Lower lobe of right lung (tissue), 2 donors: ENCODE measurements around the gene VPS37C. TPM values are rescaled to one million over a fixed set of nuclear protein-coding genes. Genes with fewer than 3 reads are reported as not detected.

Experiments used
- ATAC-seq, 2 donors: fragments of 200-7000 bp; cut with Tn5 transposase; one replicate each; pipeline ENCODE4 v1.9.1; 2020 to 2022; ENCODE audit warnings: mild to moderate bottlenecking in 2 of 2, moderate library complexity in 2 of 2
- DNase-seq: peaks from one replicate; pipeline ENCODE4 v3.0.0-alpha.2; 2020
- H3K27ac ChIP-seq: fragments of 200-600 bp; one replicate; pipeline ENCODE4 v1.8.0; 2022
- H3K27me3 ChIP-seq: fragments of 200-600 bp; one replicate; pipeline ENCODE4 v1.8.0; 2022; ENCODE audit warnings: low read depth
- H3K36me3 ChIP-seq: fragments of 200-600 bp; one replicate; pipeline ENCODE4 v1.8.0; 2022; ENCODE audit warnings: mild to moderate bottlenecking
- H3K4me1 ChIP-seq: fragments of 200-600 bp; one replicate; pipeline ENCODE4 v1.8.0; 2022
- H3K4me3 ChIP-seq: fragments of 200-600 bp; one replicate; pipeline ENCODE4 v1.8.0; 2022; ENCODE audit warnings: mild to moderate bottlenecking
- H3K9me3 ChIP-seq: fragments of 200-600 bp; one replicate; pipeline ENCODE4 v1.8.0; 2022
- intact Hi-C: fragments of 100-400 bp; cut with DNase I; formaldehyde crosslinking; loops from one replicate; pipeline ENCODE4 v1.11.0; 2022
- total RNA-seq: library from RNA; stranded (reverse); fragmentation: NEBNext Ultra II Directional; extraction: Animal tissue kit (Norgen Biotek cat#: 25700); gene quantifications from one replicate; pipeline ENCODE4 v1.2.1, GENCODE V29; 2021
- TF ChIP-seq, protein P1 (sequence below): fragments of 200-600 bp; IDR thresholded peaks from one replicate; pipeline ENCODE4 v1.8.0; 2022; ENCODE audit warnings: antibody characterized with exemption, mild to moderate bottlenecking
- donor health status: DM: no; HTN: yes; CAD: no; lungs with severe emphysema.

VPS37C gene
- total RNA-seq, 1 donor from 2014 or later: 39.7 TPM

GRCh38 chr11:61111786-61112517, 49.3 kb downstream of the VPS37C start:
- Histone ChIP-seq H3K4me1 (no peaks in the 10 kb centered on the region), H3K9me3 (no peaks in the 10 kb centered on the region), H3K27ac (peak overlapping the region; percentile 46), H3K36me3 (no peaks in the 10 kb centered on the region), H3K4me3 (no peak overlapping the region), H3K27me3 (no peaks in the 10 kb centered on the region)
- peak; percentile 40 to 50 for ATAC-seq
- no peak for DNase-seq
- intact Hi-C loops: no loop called here
- TF ChIP-seq, protein P1, sequence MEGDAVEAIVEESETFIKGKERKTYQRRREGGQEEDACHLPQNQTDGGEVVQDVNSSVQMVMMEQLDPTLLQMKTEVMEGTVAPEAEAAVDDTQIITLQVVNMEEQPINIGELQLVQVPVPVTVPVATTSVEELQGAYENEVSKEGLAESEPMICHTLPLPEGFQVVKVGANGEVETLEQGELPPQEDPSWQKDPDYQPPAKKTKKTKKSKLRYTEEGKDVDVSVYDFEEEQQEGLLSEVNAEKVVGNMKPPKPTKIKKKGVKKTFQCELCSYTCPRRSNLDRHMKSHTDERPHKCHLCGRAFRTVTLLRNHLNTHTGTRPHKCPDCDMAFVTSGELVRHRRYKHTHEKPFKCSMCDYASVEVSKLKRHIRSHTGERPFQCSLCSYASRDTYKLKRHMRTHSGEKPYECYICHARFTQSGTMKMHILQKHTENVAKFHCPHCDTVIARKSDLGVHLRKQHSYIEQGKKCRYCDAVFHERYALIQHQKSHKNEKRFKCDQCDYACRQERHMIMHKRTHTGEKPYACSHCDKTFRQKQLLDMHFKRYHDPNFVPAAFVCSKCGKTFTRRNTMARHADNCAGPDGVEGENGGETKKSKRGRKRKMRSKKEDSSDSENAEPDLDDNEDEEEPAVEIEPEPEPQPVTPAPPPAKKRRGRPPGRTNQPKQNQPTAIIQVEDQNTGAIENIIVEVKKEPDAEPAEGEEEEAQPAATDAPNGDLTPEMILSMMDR: no peak

- H3K4me1 ChIP-seq: no peaks in the 10 kb centered on the region
- ATAC-seq (no peak), DNase-seq (no peak)
- H3K4me3 ChIP-seq: no peak overlapping the region
- no peaks in the 10 kb centered on the region for H3K36me3 ChIP-seq
- H3K27ac ChIP-seq: no peak overlapping the region
- no peaks in the 10 kb centered on the region for H3K9me3 ChIP-seq
- no peaks in the 10 kb centered on the region for H3K27me3 ChIP-seq
- TF ChIP-seq, protein P1: no peak
- intact Hi-C loops: no loop called here
Observed at GRCh38 chr11:61111050-61111435, 50.2 kb downstream of the VPS37C start.

DNA sequence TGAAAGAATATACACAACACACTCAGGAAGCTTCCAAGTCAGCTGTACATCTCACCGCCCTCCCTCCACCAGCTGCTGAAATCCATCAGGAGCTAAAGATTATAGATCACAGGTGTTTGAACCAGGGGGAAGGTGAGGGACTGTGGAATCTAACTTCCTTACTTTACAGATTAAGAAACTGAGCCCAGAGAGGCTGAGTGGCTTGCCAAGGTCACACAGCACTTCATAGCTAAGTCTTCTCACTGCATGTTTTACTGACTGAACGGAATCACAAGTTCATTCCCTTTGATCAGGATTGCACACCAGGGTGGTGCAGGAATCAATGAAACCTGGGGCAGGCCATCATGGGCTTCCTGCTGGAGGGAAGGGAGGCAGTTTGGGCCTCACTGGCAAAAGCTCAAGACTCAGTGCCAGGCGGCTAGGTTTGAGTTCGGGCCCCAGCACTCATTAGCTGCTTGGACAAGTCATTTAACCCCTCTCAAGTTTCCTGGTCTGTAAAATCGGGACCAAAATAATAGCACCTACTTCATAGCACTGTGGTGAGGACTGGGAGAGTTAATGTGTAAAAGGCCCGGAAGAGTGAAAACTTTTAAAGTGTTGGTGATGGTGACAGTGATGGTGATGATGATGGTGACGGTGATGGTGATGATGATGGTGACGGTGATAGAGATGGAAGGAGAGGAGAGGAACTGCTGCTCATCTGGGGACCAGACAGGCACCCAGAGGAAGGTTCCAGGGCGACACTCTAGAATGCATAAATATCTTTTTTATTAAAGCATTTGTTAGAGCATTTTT, 50.8 kb downstream of the VPS37C start:
- TF ChIP-seq, protein P1: no peak
- H3K36me3 ChIP-seq: no peaks in the 10 kb centered on the region
- no peaks in the 10 kb centered on the region for H3K4me1 ChIP-seq
- DNase-seq (no peak), ATAC-seq (no peak)
- intact Hi-C loops: no loop called here
- no peak overlapping the region for H3K27ac ChIP-seq
- H3K27me3 ChIP-seq: no peaks in the 10 kb centered on the region
- no peak overlapping the region for H3K4me3 ChIP-seq
- H3K9me3 ChIP-seq: no peaks in the 10 kb centered on the region

GRCh38 chr11:61109671-61110070, 51.6 kb downstream of the VPS37C start:
- no peaks in the 10 kb centered on the region for H3K4me1 ChIP-seq
- H3K36me3 ChIP-seq: no peaks in the 10 kb centered on the region
- intact Hi-C loops: no loop called here
- DNase-seq (no peak), ATAC-seq (no peak)
- H3K27ac ChIP-seq: no peak overlapping the region
- H3K4me3 ChIP-seq: no peak overlapping the region
- H3K9me3 ChIP-seq: no peaks in the 10 kb centered on the region
- H3K27me3 ChIP-seq: no peaks in the 10 kb centered on the region
- TF ChIP-seq, protein P1: no peak

GRCh38 chr11:61108847-61109585, 52.2 kb downstream of the VPS37C start:
- Histone ChIP-seq H3K4me3 (no peak overlapping the region), H3K9me3 (no peaks in the 10 kb centered on the region), H3K27me3 (no peaks in the 10 kb centered on the region), H3K4me1 (no peaks in the 10 kb centered on the region), H3K27ac (no peak overlapping the region), H3K36me3 (no peaks in the 10 kb centered on the region)
- TF ChIP-seq, protein P1: no peak
- ATAC-seq (no peak), DNase-seq (no peak)
- intact Hi-C loops: no loop called here
